HuH-7.5 (cell line): Measurements from ENCODE around the gene CEP170.

Source experiments
- DNase-seq: peaks from one replicate; pipeline ENCODE4 v3.0.0; 2011; ENCODE audit warnings: low spot score

The CEP170 gene

DNA sequence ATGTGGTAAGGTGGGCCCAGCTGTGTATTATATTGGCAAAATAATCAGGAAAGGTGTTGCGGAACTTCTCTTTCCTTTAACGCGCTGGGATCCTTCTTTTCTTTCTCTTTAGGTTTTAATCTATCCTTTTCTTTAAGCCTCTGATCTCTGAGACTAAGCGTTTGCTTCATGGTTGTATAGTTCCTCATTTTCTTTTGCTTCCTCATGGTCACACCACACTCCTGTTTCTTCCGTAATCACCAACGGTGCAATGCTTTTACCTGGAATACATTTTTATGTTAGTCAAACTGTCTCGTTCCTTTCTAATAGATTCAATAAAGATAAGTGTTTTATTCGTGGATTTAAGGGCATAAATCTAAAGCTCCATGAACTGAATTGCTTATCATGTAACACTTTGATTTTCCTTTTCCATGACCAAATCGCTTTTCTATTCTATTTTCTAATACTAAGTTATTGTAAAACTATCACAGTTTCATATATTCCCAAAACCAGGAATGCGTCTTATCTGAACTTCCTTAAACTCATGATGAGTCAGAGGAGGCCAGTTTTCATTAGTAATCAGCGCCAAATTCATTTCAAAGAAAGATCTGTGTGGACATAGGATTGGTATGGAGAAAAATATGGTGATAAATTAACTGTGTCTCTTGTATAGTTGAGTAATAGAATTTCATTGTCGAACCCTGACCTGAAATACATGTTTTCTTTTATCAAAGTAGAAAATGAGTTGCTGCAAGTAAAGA is 13.0 kb upstream of the CEP170 start:
- no peak for DNase-seq

DNA sequence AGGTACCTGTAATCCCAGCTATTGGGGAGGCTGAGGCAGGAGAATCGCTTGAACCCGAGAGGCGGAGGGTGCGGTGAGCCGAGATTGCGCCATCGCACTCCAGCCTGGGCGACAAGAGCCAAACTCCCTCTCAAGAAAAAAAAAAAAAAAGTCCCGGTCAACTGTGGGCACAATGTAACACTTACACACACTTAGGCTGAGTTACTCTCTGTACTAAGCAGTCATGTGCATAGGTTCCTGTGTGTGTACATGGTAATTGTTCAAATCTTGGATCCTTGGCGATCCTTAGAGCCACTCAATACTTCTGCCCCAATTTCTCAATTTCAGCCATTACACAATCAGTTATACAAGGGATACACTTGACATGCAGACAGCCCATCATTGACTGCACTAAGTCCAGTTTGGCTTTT is 12.4 kb upstream of the CEP170 start:
- no peak for DNase-seq

DNA sequence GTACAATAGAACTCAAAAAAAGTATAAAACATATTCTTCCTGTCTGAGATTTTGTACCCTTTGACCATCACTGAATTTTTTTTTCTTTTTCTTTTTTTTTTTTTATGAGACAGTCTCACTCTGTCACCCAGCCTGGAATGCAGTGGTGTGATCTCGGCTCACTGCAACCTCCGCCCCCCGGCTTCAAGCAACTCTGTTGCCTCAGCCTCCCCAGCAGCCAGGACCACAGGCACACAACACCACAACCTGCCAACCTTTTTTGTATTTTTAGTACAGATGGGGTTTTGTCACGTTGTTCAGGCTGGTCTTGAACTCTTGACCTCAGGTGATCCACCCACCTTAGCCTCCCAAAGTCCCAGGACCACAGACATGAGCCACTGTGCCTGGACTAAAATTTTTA is 11.2 kb upstream of the CEP170 start:
- DNase-seq = no peak

GRCh38 chr1:243264717-243265116 is 9.6 kb upstream of the CEP170 start:
- no peak for DNase-seq

GRCh38 chr1:243261390-243261789 is 6.3 kb upstream of the CEP170 start:
- DNase-seq = no peak

GRCh38 chr1:243260221-243260880 is 5.3 kb upstream of the CEP170 start:
- DNase-seq = no peak

- DNase-seq = no peak
Observed at GRCh38 chr1:243258731-243259130, 3.6 kb upstream of the CEP170 start.

DNA sequence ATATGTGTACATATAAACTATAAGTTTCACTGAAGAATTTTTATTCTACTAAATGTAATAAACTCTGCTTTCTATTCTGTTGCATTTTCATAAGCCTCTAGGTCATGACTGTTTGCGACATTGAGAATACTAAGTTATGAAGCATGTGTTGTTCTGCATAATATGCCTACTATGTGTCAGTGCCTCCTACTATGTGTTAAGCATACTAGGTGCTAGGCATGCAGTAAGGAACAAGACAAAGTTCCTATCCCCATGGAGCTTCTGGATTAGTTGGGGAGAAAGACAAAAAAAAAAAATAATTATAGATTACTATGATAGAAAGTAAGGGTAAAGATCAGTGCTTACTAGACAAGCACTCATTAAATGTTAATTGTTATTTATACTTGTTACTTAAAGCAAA is 2.1 kb upstream of the CEP170 start:
- DNase-seq = no peak

GRCh38 chr1:243256590-243256989 is 1.5 kb upstream of the CEP170 start:
- DNase-seq = no peak

DNA sequence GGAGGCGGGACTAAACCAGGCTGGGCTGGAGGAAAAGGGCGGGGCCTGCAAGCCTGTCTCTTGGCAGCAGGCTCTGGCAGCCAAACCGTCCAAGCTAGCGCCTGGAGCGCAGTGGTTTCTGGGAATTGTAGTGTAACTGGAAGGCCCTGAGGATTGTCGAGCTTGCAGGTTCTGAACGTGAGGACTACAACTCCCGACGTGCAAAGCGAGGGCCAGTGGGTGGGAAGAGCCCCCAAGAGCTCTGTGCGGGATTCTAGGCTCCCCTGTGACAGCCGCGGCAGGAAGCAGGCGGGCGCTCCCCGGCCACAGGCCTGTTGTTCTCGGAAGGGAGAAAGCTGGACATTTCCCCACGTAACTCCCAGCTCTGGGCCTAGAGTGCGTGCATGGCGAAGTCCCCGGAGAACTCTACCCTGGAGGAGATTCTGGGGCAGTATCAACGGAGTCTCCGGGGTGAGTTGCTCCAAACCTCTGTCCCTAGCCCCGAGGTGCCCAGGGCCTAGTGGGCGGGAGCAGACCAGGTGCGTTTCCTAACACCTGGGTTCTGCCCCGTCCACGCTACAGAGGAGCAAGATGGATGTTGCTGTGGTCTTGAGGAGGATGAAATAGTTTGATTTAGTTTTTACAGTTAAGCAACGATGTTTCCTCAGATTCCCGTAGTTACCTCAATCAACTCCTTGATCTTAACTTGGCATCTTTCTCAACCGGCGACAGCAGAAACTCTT is 871 bp upstream of the CEP170 start, which contains the start of gene SDCCAG8:
TSS of gene SDCCAG8 (plus strand) at position 251 of the 722 bp plus-strand sequence. CDS start at position 384, 133 bp downstream.
- peak; percentile 88 for DNase-seq

DNA sequence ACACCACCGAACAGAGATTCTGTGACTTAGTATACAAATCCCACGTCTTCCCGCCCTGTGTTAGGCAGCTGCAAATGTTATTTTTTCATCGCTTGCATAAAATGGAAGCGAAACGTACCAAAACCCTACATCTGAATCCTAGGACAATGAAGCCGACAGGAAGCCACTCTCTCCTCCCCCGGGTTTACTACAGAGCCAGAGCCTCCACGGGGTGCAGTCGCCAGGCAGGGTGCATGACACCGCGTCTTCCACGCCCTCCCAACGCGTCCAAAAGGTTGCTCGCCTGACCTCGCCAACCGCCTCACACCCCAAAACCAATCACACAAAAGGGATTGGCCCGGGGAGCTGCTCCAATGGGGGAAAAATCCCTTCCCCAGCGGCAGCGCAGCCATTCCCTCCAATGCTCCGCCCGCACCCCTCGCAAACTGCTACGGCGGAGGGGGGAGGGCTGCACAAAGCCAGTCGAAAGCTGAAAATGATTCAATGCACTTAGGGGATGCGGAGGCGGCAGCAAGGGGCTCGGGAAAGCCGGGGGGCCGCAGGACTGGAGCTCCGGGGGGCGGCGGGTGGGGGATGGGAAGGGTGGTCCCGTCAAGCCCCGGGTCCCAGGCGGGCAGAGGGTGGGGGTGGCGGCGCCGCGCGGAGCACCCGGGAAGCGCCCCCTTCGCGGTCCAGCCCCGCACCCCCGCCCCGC is 701 bp downstream of the CEP170 start:
- DNase-seq = peak; percentile 54

DNA sequence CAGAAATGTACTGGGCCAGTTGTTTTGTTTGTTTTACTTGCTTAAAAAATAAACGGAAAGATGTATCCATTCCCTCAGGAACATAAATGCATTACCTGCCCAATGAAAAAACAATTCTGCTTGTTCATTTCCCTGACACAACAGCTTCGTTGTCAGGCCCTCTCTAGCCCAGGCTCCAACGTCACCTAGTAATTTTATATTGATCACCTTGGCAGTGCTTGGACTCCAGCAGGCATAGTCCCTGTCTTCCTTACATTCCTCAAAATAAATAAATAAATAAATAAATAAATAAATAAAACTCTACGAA is 1.2 kb downstream of the CEP170 start:
- no peak for DNase-seq

GRCh38 chr1:243253211-243253925 is 1.7 kb downstream of the CEP170 start:
- no peak for DNase-seq

GRCh38 chr1:243251539-243251938 is 3.5 kb downstream of the CEP170 start:
- no peak for DNase-seq

GRCh38 chr1:243250102-243250501 is 5.0 kb downstream of the CEP170 start:
- DNase-seq = no peak

DNA sequence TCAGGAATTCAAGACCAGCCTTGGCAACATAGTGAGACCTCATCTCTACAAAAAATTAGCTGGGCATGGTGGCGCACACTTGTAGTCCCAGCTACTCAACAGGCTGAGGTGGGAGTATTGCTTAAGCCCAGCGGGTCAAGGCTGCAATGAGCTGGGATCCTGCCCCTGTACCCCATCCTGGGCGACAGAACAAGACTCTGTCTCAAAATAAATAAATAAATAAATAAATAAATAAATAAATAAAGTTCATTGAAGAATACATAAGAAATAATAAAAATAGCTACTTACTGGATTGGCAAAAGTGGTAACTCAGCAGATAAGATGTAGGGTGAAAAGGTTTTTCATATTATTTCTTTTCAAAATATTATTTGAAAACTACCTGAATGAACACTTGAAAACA is 5.9 kb downstream of the CEP170 start:
- no peak for DNase-seq

- no peak for DNase-seq
Observed at GRCh38 chr1:243247901-243248300, 7.2 kb downstream of the CEP170 start.

GRCh38 chr1:243246916-243247315 is 8.2 kb downstream of the CEP170 start:
- no peak for DNase-seq

GRCh38 chr1:243244432-243244841 is 10.6 kb downstream of the CEP170 start:
- no peak for DNase-seq

- DNase-seq = no peak
Observed at GRCh38 chr1:243236604-243237252, 18.4 kb downstream of the CEP170 start.

GRCh38 chr1:243234978-243235647 is 20.0 kb downstream of the CEP170 start:
- no peak for DNase-seq
